HG03280 (cell line): ENCODE measurements around the gene SYNM.
A peak's percentile ranks its signal among the peaks of the same experiment; 100 is the strongest.

Source experiments
- ATAC-seq: cut with Tn5 transposase; IDR thresholded peaks from one replicate; pipeline ENCODE4 v1.9.1; 2021; ENCODE audit warnings: mild to moderate bottlenecking, moderate library complexity; ENCODE audit not compliant: unreplicated experiment

Gene SYNM

DNA sequence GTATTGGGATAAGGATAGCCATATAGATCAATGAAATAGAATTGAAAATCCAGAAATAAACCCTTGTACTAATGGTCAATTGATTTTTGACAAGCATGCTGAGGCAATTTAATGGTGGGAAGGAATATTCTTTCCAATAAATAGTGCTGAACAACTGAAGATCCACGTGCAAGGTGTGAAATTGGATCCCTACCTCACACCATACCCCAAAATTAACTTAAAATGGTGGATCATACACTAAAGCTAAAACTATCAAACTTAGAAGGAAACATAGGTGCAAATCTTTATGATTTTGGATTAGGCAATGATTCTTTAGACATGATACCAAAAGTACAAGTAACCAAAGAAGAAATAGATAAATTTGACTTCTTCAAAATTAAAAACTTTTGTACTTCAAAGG, 22.1 kb upstream of the SYNM start:
- no peak for ATAC-seq

DNA sequence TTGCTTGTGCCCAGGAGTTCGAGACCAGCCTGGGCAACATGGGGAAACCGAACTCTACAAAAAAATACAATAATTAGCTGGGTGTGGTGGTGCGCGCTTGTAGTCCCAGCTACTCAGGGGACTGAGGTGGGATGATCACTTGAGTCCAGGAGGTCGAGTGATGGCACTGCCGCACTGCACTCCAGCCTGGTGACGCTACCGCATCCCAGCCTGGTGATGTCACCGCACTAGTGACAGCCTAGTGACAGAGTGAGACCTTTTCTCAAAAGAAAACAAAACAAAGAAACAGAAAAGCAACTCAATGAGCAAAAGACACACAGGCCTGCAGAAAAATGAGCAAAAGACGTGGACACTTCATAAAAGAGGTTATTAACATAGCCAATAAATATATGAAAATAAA, 19.9 kb upstream of the SYNM start:
- ATAC-seq = no peak

DNA sequence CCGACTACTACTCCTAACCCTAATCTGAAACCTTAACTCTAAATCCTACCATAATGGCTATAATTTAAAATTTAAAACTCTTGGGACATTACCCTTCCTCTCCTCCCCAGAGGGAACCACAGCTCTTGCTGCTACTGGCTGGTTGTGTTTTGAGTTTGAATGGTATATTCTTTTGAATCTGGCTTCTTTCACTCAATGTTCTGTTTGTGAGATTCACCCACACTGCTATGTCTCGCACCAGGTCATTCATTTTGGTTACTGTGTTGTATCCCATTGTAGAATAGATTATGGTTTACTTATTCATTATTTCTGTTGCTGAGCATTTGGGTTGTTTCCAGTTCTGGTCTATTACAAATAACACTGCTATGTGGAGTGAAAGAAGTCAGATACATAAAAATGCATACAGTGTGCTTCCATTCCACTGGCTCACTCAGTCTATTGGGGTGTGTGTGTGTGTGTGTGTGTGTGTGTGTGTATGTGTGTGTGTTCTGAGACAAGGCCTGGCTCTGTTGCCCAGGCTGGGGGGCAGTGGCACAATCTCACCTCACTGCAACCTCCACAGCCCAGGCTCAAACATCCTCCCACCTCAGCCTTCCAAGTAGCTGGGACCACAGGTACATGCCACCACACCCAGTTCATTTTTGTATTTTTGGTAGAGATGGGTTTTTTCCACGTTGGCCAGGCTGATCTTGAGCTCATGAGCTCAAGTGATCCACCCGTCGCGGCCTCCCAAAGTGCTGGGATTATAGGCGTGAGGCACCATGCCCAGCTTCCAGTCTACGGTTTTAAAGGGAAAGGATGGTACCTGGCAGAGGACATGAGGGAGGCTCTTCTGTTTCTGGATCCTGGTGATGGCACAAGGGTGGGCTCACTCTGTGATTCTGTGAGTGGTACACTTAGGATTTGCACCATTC, 19.2 kb upstream of the SYNM start:
- ATAC-seq = no peak

DNA sequence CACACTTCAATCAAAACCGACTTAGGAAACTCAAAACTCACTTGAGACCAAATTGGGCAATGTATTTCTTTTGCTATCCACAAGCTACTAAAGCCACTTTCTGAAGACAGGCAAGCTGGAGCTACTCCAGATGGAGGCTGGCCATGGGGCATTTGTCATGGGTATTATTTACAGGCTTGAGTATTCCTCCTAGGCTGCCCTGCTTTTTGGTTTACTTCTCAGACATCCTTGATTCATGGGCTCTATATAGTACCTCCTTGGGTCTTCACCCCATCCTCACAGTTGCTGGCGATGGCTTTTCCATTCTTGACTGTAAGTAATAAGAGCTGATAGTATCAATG, 18.6 kb upstream of the SYNM start:
- ATAC-seq = no peak

DNA sequence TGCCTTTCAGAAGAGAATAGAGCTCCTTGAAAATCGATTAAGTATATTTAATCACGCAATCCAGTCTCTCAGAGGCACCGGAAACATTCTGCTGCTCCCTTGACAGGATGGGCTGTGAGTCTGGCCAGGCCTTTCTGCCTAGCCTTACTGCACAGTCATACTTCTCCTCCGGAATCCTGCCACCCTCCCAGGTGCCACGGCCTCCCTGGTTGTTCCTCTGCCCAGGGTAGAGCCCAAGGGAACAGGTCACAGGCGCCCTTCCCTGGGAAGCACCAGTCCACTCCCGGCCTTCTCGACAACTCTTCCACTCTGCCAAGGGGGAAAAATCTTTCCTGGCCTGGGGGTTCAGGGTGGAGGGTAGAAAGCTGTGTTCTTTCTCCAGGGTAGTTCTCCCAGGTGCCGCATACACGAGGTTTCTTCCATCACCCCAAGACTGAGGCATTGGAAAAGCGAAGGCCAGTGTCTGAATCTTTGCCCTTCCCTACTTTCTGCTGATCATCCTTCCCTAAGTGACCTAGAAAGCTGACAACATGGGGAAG, 17.4 kb upstream of the SYNM start:
- no peak for ATAC-seq

DNA sequence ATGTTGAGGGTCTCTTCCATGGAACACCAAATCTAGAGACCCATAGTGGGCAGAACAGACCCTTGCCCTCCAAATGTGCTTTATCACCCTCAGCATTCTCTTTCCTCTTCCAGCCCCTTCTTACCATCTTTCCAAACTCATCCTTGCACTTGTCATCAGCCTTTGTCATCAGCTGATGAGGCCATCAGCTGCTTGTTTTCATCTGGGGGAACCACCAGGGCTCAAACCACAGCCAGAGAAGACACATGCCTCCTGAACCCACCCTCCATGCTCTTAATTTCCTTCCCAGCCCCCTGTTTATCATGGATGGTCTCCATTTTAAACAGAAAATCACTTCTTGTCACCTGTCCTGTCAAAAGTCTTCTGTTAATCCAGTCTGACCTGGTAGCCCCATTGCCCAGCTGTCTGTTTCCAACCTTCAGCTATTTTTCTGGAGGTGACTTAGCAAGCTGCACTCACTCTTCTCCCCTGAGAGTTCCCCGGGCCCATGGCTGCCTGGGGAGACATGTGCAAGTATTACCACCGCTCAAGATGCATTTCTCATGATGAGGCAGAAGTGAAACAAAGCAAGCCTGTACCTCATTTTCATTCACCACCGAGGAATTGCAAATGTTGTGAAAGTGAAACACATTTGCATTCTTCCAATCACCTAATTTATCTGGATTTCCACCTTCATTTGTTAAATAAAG, 14.7 kb upstream of the SYNM start:
- peak; percentile 100 for ATAC-seq

DNA sequence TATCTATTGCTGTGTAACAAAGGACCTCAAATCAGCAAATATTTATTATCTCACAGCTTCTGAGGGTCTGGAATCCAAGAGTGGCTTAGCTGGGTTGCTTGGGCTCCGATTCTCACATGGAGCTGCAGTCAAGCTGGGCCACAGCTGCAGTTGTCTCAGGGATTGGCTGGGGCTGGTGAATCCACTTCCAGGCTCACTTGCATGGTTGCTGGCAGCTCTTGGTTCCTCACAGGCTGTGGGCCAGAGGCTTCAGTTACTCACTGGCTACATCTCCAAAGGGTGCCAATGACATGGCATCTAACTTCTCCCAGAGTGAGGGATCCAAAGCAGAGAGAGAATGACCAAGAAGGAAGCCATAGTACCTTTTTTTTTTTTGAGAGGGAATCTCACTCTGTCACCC, 13.9 kb upstream of the SYNM start:
- no peak for ATAC-seq

DNA sequence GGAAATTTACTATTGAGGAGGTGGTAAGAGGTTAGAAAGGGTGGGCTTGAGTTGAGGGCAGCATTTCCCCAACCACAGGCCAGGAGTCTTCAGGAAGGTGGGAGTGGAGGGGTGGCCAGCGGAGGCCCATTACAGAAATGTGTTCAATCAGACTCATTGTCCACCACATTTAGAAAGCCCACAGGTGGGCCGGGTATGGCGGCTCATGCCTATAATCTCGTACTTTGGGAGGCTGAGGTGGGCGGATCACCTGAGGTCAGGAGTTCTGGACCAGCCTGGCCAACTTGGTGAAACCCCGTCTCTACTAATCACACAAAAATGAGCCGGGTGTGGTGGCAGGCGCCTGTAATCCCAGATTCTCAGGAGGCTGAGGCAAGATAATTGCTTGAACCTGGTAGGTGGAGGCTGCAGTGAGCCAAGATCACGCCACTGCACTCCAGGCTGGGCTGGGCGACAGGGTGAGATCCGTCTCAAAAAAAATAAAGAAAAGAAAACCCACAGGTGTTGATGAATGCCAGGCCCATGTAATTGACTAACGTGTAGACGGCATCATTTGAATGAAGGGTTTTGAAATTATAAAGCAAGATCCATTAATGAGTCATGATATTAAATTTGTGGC, 12.2 kb upstream of the SYNM start:
- no peak for ATAC-seq

DNA sequence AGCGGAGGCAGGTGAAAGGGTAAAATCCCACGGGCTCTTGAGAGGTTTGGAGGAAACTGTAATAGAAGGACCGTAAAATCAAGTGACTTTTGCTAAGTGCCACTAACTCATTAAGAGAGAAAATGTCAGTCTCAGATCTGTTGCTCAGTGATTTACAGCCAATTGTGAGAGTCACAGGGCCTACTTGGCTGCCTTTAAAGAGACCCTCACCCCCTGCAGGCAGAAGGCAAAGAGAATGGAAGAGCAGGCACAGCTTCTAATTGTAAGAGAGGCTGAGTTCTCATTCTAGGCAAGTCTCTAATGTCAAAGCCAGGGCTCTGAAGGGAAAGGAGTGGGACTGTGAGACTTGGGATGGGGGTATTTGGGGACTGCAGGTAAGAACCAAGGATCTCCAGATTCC, 9.3 kb upstream of the SYNM start:
- ATAC-seq = no peak

DNA sequence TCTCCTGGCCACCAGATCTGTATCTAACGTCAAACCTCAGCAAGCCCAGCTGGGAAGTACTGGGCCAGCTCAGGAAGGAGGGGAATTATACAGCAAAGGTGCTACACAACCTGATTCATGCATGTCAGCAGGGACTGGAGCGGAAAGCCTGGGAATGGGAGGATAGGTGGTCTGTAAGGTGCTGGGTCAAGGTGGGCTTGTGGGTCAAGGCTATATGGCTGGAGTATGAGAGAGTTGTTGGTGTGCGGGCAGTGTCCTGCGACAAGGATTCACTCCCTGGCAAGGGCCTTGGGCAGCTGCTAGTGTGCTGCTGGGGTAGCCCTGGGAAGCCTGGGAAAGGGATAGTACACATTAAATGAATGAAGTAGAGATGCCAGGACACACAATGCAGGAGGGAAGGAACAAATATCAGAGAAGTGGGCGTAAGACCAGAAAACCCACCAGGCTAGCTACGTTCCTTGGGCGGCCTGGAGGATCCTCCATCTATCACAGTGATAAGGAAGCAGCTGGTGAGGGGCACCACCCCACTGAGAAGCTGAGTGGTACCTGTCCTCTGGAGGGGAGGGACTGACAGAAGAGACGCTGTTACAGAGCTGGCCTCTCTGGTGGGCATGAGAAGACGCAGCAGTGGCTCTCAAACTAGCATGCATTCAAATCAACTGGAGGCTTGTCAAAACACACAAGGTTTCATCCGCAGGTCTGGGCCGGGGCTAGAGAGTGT, 8.5 kb upstream of the SYNM start:
- ATAC-seq = no peak

DNA sequence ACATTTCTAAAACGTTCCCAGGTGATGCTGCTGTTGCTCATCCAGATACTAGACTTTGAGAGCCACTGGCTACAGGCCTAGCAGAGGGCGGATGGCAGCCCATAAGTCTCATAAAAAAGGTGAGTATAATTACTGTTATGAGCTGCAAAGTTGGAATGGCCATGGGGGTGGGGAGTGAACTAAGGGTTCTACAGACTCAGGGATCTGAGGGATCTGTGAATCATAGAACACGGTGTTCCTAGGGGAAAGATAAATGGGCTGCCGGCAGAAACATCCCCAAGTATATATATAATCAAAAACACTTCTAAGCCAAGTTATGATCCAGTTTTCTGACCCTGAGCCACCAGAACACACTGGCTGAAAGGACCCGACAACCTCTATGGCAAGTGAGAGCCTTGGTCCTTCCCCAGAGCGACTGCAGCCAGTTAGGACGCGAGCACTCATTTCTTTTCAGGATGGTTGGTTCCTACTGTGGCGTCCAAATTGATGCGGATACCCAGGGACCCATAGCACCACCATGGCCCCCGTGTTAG, 7.9 kb upstream of the SYNM start:
- no peak for ATAC-seq

DNA sequence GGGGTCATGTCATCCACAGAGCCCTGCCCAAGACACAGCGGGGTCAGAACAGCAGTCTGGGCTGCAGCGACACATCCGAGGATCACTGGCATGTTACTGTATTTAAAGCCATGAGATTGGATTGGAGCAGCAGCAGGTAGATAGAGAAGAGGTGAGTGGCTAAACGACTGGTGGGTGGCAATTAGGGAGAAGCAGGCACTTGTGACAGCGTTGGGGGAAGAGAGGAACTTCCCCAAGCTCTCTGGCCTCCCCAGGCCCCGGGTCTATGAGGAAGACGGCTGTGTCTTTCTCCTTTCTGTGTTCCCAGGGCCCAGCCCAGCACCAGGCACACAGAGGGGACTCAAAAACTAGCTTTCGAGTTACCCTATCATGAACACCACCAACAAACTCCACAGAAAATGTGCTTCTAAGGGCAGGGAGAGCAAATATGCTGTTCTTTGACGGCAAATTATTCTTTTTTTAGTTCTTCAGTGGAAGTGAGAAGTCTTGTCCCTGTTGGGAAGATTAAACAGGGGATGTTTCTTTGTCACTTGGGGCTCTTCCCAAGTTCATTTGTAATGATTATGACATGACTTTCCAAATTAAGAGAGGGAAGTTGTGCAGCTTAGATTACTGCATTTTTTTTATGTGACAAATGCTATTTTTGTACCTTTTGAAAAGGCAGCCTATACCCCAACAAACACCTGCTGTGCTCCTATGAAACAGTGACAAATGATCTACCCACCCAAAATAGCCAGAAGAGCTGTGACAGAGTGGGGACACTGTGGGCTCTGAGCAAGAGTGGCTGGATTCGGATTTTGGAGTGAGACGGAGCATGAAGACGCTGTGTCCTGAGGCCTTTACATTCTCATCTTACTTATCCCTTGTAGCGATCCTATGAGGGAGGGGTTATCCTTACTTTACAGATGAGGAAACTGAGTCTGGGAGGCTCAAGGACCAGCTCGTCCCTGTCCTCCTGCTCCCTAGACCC, 7.2 kb upstream of the SYNM start:
- no peak for ATAC-seq

DNA sequence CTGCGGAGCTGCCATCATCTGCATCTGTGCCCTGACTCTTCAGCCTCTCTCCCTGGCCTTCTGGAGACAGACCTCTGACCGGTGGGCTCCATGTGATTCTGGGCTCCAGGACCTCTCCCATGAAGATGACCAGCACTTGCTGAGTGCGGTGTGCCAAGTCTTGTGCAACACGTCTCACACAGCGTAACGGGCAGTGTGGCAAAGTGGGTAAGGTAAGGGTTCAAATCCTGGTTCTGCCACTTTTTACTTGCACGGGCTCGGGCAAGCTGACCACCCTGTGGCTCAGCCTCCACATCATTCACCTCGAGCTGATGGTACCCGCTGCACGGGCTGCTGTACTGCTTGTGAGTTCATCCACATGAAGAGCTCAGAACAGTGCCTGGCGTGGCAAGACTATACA, 6.5 kb upstream of the SYNM start:
- no peak for ATAC-seq

DNA sequence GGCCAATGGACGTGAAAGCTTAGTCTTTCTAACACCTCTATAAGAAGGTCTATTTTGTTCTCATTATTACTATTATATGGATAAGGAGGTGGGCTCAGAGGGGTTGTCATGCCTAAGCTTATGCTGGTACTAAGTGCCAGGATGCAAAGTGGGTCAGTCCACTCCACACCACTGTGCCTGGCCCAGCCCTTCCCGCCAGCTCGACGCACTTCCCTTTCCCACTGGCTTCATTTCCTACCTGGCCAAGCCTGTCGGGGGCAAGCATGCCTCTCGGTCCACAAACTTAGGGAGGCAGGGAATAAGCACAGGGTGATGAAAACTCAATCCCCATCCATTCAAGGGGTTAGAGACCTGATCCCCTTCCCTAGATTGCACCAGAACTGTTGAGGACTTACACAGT, 5.9 kb upstream of the SYNM start:
- ATAC-seq = no peak

DNA sequence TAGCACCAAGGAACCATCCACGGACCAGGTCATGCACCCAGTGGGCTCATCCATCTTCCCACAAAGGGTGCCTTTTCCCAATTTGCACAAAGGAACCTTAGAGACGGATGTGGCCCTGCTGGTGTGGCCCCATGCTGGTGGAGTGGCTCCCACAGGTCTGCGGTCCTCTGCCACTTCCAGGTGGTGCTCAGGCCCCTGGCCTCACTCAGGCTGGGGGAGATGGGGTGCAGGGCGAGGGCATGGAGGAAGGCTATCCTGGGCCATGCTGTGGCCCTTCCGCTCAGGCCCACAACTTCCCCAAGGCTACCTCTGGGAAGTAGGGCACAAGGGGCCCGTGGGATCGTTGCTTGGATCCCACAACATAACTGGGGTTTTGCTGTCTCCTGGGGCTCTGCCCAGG, 5.2 kb upstream of the SYNM start:
- no peak for ATAC-seq

DNA sequence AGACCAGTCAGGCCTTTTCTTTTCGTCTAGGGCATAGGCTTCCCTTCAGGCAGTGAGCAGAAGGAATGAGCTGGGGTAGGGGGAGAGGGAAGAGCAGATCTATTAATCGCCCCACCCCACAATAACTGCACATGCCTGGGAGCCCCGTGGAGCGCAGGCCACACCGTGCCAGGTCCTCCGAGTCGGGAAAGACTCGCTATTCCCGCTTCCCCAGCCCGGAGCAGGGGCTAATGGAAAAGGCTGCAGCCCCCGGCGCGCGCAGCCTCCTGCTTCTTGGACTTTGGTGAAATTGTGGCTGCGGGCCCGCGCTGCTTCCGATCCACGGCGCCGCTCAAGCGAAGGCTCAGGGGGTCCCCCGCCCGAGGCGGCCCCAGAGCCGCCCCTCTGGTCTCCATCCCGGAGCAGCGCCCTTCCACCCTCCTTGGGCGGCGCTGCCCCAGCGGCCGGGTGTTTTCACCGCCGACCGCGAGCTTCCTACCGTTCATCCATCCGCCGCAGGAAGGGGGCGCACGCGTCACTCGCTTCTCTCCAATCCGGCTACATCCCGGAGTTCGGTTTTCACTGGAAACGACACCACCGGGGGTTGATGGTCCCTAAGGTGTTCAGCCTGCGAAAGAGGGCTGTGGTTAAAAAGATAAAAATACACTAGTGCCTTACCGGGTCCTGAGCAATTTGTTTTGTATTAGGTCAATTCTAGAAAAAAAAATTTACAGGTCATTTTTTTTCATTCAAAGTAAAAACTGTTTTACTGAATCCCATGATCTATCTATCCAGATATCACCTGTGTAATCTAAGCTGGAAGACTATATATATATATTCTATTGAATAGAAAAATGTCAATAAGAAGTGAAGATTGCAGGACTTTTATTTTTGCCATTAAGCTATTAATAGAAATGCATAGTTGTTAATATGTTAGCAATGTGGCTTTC, 4.4 kb upstream of the SYNM start:
- no peak for ATAC-seq

DNA sequence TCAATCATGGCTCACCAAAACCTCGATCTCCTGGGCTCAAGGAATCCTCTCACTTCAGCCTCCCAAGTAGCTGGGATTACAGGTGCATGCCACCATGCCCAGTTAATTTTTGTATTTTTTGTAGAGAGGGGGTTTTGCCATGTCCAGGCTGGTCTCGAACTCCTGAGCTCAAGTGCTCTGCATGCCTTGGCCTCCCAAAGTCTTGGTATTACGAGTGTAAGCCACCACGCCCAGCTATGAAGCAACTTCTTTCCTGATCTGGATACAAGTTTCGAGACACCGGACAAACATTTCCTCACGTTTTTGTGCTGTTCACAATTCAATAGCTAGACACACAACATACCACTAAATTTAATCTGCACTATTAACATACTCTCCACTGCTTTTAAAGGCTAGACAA, 3.4 kb upstream of the SYNM start:
- ATAC-seq = no peak

DNA sequence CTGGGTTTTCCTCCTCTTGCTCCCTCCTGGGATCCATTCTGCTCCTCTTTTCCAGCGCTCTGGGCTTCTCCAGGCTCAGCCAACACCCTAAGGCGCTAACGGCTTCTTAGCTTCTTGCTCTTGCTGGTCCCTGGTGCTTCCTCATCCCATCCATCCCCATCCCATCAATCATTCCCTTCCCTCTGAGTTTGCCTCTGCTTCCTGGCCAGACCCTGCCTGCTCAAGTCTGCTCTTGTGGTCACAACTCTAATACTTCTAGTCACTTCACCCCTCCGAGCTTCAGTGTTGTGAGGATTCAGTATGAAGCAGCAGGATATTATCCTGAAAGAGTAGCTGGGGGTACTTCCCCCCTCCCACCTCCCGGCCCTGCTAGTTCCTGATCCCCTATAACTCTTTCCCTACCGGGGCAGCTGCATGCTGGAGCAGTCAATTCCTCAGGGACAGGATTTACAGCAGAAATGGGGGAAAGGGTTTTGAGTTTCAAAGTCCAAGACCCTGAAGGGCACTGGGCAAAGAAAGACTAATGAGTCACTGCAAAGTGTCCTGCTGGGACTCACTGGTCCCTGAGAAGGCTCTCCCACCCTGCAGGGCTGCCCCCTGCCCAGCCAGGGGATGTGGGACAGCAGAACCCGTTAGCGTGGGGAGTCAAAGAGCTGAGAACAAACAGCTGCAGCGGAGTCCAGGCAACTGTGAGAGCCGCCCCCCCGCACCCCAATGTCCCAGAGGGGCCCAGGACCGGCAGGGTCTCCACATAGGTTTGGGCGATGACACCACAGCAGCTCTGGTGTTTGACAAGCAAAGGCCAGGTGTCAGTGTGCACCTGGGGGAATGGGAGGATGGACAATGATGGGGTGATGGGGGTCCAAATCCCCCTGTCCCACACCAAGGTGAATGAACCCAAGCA, 2.3 kb upstream of the SYNM start:
- no peak for ATAC-seq
